Ectodermal cell (in vitro differentiated cells): Measurements from ENCODE around the gene TAPT1.

Experiments used
- H3K27ac ChIP-seq: 2 replicates; pipeline ENCODE4 v1.7.0; 2013; ENCODE audit warnings: mild to moderate bottlenecking, low read depth, low read length; ENCODE audit not compliant: insufficient read depth, poor library complexity, severe bottlenecking
- H3K27me3 ChIP-seq: 2 replicates; pipeline ENCODE4 v1.7.0; 2013; ENCODE audit warnings: mild to moderate bottlenecking, low read length; ENCODE audit not compliant: insufficient read depth, control insufficient read depth, poor library complexity, severe bottlenecking
- H3K36me3 ChIP-seq: one replicate; pipeline ENCODE4 v1.7.0; 2013; ENCODE audit warnings: low read length; ENCODE audit not compliant: control insufficient read depth, insufficient read depth
- H3K4me1 ChIP-seq: one replicate; pipeline ENCODE4 v1.7.0; 2013; ENCODE audit warnings: low read length; ENCODE audit not compliant: control insufficient read depth, insufficient read depth
- H3K4me3 ChIP-seq: 2 replicates; pipeline ENCODE4 v1.7.0; 2013; ENCODE audit warnings: low read depth, low read length, control low read depth; ENCODE audit not compliant: insufficient read depth
- H3K9me3 ChIP-seq: 2 replicates; pipeline ENCODE4 v1.7.0; 2013; ENCODE audit warnings: mild to moderate bottlenecking, low read length, moderate library complexity; ENCODE audit not compliant: control insufficient read depth
- WGBS, 2 experiments: methylation state at CpG; one replicate each; pipeline ENCODE4 v1.1.7; 2013; ENCODE audit warnings: missing lambda C conversion rate in 2 of 2; 5-methylcytosine and 5-hydroxymethylcytosine counted together

The TAPT1 gene

GRCh38 chr4:16113741-16114140, 112.5 kb downstream of the TAPT1 start:
- WGBS, 2 experiments: 92 to 95% methylated on average over 3 of the region's 3 CpGs
- H3K4me1 ChIP-seq: no peaks in the 10 kb centered on the region
- no peak overlapping the region for H3K4me3 ChIP-seq
- H3K27ac ChIP-seq: no peak overlapping the region
- no peaks in the 10 kb centered on the region for H3K27me3 ChIP-seq
- no peaks in the 10 kb centered on the region for H3K9me3 ChIP-seq
- no peaks in the 10 kb centered on the region for H3K36me3 ChIP-seq

- Histone ChIP-seq H3K27me3 (no peaks in the 10 kb centered on the region), H3K9me3 (no peaks in the 10 kb centered on the region), H3K4me3 (no peak overlapping the region), H3K4me1 (no peaks in the 10 kb centered on the region), H3K27ac (no peak overlapping the region), H3K36me3 (no peaks in the 10 kb centered on the region)
- WGBS, 2 experiments: 89 to 98% methylated on average over 5 of the region's 5 CpGs
Measured at GRCh38 chr4:16111533-16111932, 114.7 kb downstream of the TAPT1 start.

- Histone ChIP-seq H3K27ac (no peak overlapping the region), H3K9me3 (no peaks in the 10 kb centered on the region), H3K27me3 (no peaks in the 10 kb centered on the region), H3K4me3 (no peak overlapping the region), H3K4me1 (no peaks in the 10 kb centered on the region), H3K36me3 (no peaks in the 10 kb centered on the region)
- WGBS, 2 experiments: 84 to 86% methylated on average over 3 of the region's 3 CpGs
Measured at GRCh38 chr4:16110661-16111290, 115.5 kb downstream of the TAPT1 start.
